SK-N-SH treated with all-trans-retinoic acid at 6 μM for 48 hours (cell line): Measurements from ENCODE around the gene CFL2.

Source experiments
- ATAC-seq: fragments of 200-7000 bp; cut with Tn5 transposase; 3 replicates; pipeline ENCODE4 v1.9.1; 2020; ENCODE audit warnings: mild to moderate bottlenecking, moderate library complexity
- ARNTL ChIP-seq: fragments of 450-650 bp; formaldehyde crosslinking; IDR thresholded peaks from 2 replicates; pipeline ENCODE4 v1.5.0; 2020; ENCODE audit warnings: low read depth, mild to moderate bottlenecking, moderate library complexity, borderline replicate concordance
- BACH2 ChIP-seq: fragments of 250-450 bp; sonication (Bioruptor Pico); IDR thresholded peaks from 2 replicates; pipeline ENCODE4 v1.9.0; 2021; ENCODE audit warnings: mild to moderate bottlenecking, borderline replicate concordance
- CSDC2 ChIP-seq: fragments of 250-450 bp; sonication (Bioruptor Pico); IDR thresholded peaks from 2 replicates; pipeline ENCODE4 v1.5.0; 2020; ENCODE audit warnings: mild to moderate bottlenecking, moderate library complexity
- ESRRG ChIP-seq: fragments of 250-450 bp; sonication (Bioruptor Pico); IDR thresholded peaks from 2 replicates; pipeline ENCODE4 v1.6.1; 2021; ENCODE audit warnings: mild to moderate bottlenecking
- GLIS3 ChIP-seq: fragments of 250-450 bp; sonication (Bioruptor Pico); IDR thresholded peaks from 2 replicates; pipeline ENCODE4 v1.5.0; 2020; ENCODE audit warnings: mild to moderate bottlenecking, moderate library complexity
- ISL1 ChIP-seq: fragments of 250-450 bp; sonication (Bioruptor Pico); IDR thresholded peaks from 2 replicates; pipeline ENCODE4 v2.1.2; 2022; ENCODE audit warnings: mild to moderate bottlenecking, moderate library complexity
- OSR1 ChIP-seq: fragments of 250-450 bp; sonication (Bioruptor Pico); IDR thresholded peaks from 2 replicates; pipeline ENCODE4 v1.8.0; 2022; ENCODE audit warnings: moderate library complexity, mild to moderate bottlenecking, inconsistent platforms
- PATZ1 ChIP-seq: fragments of 250-450 bp; sonication (Bioruptor Pico); IDR thresholded peaks from 2 replicates; pipeline ENCODE4 v1.8.0; 2020; ENCODE audit warnings: mild to moderate bottlenecking, moderate library complexity, borderline replicate concordance
- POU6F1 ChIP-seq: fragments of 250-450 bp; sonication (Bioruptor Pico); IDR thresholded peaks from 2 replicates; pipeline ENCODE4 v1.8.0; 2021; ENCODE audit warnings: low read depth, mild to moderate bottlenecking, moderate library complexity, borderline replicate concordance
- RARB ChIP-seq: fragments of 250-450 bp; sonication (Bioruptor Pico); IDR thresholded peaks from 2 replicates; pipeline ENCODE4 v1.8.0; 2021; ENCODE audit warnings: mild to moderate bottlenecking, moderate library complexity
- TCF4 ChIP-seq: fragments of 250-450 bp; sonication (Bioruptor Pico); IDR thresholded peaks from 2 replicates; pipeline ENCODE4 v1.8.0; 2021; ENCODE audit warnings: mild to moderate bottlenecking, moderate library complexity, borderline replicate concordance
- TOX ChIP-seq: fragments of 250-450 bp; sonication (Bioruptor Pico); IDR thresholded peaks from 2 replicates; pipeline ENCODE4 v1.8.0; 2021; ENCODE audit warnings: mild to moderate bottlenecking, moderate library complexity, borderline replicate concordance
- TSHZ2 ChIP-seq: fragments of 250-450 bp; sonication (Bioruptor Pico); IDR thresholded peaks from 2 replicates; pipeline ENCODE4 v1.5.0; 2020; ENCODE audit warnings: mild to moderate bottlenecking, moderate library complexity
- ZC3H10 ChIP-seq: fragments of 250-450 bp; sonication (Bioruptor Pico); IDR thresholded peaks from 2 replicates; pipeline ENCODE4 v1.5.1; 2021; ENCODE audit warnings: mild to moderate bottlenecking, moderate library complexity
- ZFP3 ChIP-seq: fragments of 250-450 bp; sonication (Bioruptor Pico); IDR thresholded peaks from 2 replicates; pipeline ENCODE4 v1.5.0; 2020; ENCODE audit warnings: mild to moderate bottlenecking, moderate library complexity
- ZNF565 ChIP-seq: fragments of 450-650 bp; formaldehyde crosslinking; conservative IDR thresholded peaks from 2 replicates; pipeline ENCODE4 v1.5.0; 2020; ENCODE audit warnings: low read depth, mild to moderate bottlenecking, moderate library complexity
- ZNF70 ChIP-seq: fragments of 450-650 bp; formaldehyde crosslinking; IDR thresholded peaks from 2 replicates; pipeline ENCODE4 v1.5.0; 2020; ENCODE audit warnings: mild to moderate bottlenecking, moderate library complexity
- ZNF8 ChIP-seq: fragments of 450-650 bp; formaldehyde crosslinking; IDR thresholded peaks from 2 replicates; pipeline ENCODE4 v1.5.0; 2020; ENCODE audit warnings: mild to moderate bottlenecking, moderate library complexity
- TF ChIP-seq, protein P1 (sequence below): fragments of 250-450 bp; sonication (Bioruptor Pico); IDR thresholded peaks from 2 replicates; pipeline ENCODE4 v1.5.1; 2020; ENCODE audit warnings: low read depth, mild to moderate bottlenecking, moderate library complexity
- TF ChIP-seq, protein P2 (sequence below): fragments of 250-450 bp; sonication (Bioruptor Pico); IDR thresholded peaks from 2 replicates; pipeline ENCODE4 v1.5.1; 2021; ENCODE audit warnings: mild to moderate bottlenecking, moderate library complexity

CFL2 gene

DNA sequence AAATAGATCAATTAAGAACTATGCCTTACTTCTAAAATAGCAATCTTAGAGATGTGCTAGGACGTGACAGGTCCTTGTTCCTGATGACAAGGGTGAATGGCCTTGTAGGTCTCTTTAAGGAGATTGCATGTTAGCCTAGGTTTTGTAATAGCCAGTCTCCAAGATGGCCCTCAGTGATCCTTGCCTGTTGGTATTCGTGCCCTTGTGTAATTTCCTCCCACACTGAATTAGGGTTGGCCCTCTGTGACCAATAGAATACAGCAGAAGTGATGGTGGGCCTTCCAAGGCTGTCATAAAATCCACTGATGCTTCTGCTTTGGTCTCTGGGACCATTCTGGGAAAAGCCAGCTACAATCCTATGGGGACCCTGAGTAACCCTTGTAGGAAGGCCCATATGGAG, 46.3 kb downstream of the CFL2 start (continued):
- TF ChIP-seq POU6F1 (CRISPR knock-in tag): no peak
- TF ChIP-seq CSDC2: no peak
- no peak for TF ChIP-seq ISL1

GRCh38 chr14:34667007-34667406, 47.4 kb downstream of the CFL2 start:
- ATAC-seq: no peak
- no peak for TF ChIP-seq GLIS3 (CRISPR knock-in tag)
- TF ChIP-seq CSDC2: no peak
- TF ChIP-seq RARB (CRISPR knock-in tag): no peak
- no peak for TF ChIP-seq TOX
- TF ChIP-seq ZC3H10: no peak
- TF ChIP-seq, protein P1, sequence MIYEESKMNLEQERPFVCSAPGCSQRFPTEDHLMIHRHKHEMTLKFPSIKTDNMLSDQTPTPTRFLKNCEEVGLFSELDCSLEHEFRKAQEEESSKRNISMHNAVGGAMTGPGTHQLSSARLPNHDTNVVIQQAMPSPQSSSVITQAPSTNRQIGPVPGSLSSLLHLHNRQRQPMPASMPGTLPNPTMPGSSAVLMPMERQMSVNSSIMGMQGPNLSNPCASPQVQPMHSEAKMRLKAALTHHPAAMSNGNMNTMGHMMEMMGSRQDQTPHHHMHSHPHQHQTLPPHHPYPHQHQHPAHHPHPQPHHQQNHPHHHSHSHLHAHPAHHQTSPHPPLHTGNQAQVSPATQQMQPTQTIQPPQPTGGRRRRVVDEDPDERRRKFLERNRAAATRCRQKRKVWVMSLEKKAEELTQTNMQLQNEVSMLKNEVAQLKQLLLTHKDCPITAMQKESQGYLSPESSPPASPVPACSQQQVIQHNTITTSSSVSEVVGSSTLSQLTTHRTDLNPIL (CRISPR knock-in tag): no peak
- TF ChIP-seq ZNF8 (CRISPR knock-in tag): no peak
- TF ChIP-seq POU6F1 (CRISPR knock-in tag): no peak
- TF ChIP-seq PATZ1 (CRISPR knock-in tag): no peak
- no peak for TF ChIP-seq ESRRG (CRISPR knock-in tag)
- TF ChIP-seq ARNTL (CRISPR knock-in tag): no peak
- no peak for TF ChIP-seq TCF4 (CRISPR knock-in tag)
- TF ChIP-seq TSHZ2 (CRISPR knock-in tag): no peak
- no peak for TF ChIP-seq OSR1 (CRISPR knock-in tag)
- TF ChIP-seq, protein P2, sequence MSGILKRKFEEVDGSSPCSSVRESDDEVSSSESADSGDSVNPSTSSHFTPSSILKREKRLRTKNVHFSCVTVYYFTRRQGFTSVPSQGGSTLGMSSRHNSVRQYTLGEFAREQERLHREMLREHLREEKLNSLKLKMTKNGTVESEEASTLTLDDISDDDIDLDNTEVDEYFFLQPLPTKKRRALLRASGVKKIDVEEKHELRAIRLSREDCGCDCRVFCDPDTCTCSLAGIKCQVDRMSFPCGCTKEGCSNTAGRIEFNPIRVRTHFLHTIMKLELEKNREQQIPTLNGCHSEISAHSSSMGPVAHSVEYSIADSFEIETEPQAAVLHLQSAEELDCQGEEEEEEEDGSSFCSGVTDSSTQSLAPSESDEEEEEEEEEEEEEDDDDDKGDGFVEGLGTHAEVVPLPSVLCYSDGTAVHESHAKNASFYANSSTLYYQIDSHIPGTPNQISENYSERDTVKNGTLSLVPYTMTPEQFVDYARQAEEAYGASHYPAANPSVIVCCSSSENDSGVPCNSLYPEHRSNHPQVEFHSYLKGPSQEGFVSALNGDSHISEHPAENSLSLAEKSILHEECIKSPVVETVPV (CRISPR knock-in tag): no peak
- no peak for TF ChIP-seq ZNF565 (CRISPR knock-in tag)
- TF ChIP-seq ZNF70 (CRISPR knock-in tag): no peak

- peak; percentile 96 for ATAC-seq
- TF ChIP-seq TOX (no peak; the same call in 1 of the 2 replicates), ESRRG (CRISPR knock-in tag) (no peak), ISL1 (no peak), ZNF565 (CRISPR knock-in tag) (no peak), OSR1 (CRISPR knock-in tag) (no peak), BACH2 (no peak), ZFP3 (no peak), TSHZ2 (CRISPR knock-in tag) (no peak), ZC3H10 (no peak)
- TF ChIP-seq, protein P2 (CRISPR knock-in tag): no peak
Measured at GRCh38 chr14:34665785-34666435, 48.5 kb downstream of the CFL2 start.
